Sigmoid colon (tissue), 7 donors: Measurements from ENCODE around the gene TMEM145. TPM values are rescaled to one million over a fixed set of nuclear protein-coding genes. Genes with fewer than 3 reads are reported as not detected.

ENCODE experiments used
- DNase-seq: peaks from one replicate; pipeline ENCODE4 v3.0.0-alpha.2; 2019
- H3K27ac ChIP-seq, 4 donors: fragments of 200-600 bp; sonication (generic); one replicate each; pipeline ENCODE4 v1.5.1; 2016 to 2019; ENCODE audit warnings: mild to moderate bottlenecking in 1 of 4
- H3K27me3 ChIP-seq, 3 donors: fragments of 200-600 bp; sonication (generic); one replicate each; pipeline ENCODE4 v1.5.1; 2019; ENCODE audit warnings: mild to moderate bottlenecking in 1 of 3
- H3K36me3 ChIP-seq, 4 donors: fragments of 200-600 bp; sonication (generic); one replicate each; pipeline ENCODE4 v1.5.1; 2016 to 2019
- H3K4me1 ChIP-seq, 4 donors: fragments of 200-600 bp; sonication (generic); one replicate each; pipeline ENCODE4 v1.5.1; 2017 to 2019
- H3K4me3 ChIP-seq, 4 donors: fragments of 200-600 bp; sonication (generic); one replicate each; pipeline ENCODE4 v1.5.1; 2017 to 2019; ENCODE audit warnings: mild to moderate bottlenecking in 2 of 4, moderate library complexity in 1 of 4
- H3K9me3 ChIP-seq, 4 donors: fragments of 200-600 bp in 3 of 4; sonication (generic) in 3 of 4; one replicate each; pipeline versions ENCODE4 v1.5.1 to v1.6.1; 2013 to 2019
- CTCF ChIP-seq, 4 experiments: fragments of 450-650 bp in 3 of 4; fragments of 200-600 bp in 1 of 4; IDR thresholded peaks; one replicate each; pipeline ENCODE4 v1.5.1; 2016 to 2019; ENCODE audit warnings: antibody characterized with exemption in 4 of 4, mild to moderate bottlenecking in 3 of 4, moderate library complexity in 2 of 4
- EP300 ChIP-seq, 4 donors: sonication (generic); formaldehyde crosslinking; IDR thresholded peaks; one replicate each; pipeline ENCODE4 v1.6.1; 2017; ENCODE audit warnings: antibody characterized with exemption in 4 of 4
- POLR2A ChIP-seq, 2 donors: fragments of 450-650 bp; IDR thresholded peaks; one replicate each; pipeline ENCODE4 v1.6.1; 2016; ENCODE audit warnings: antibody characterized with exemption in 2 of 2, mild to moderate bottlenecking in 2 of 2, moderate library complexity in 2 of 2
- POLR2AphosphoS5 ChIP-seq, 4 donors: sonication (generic); formaldehyde crosslinking; IDR thresholded peaks; one replicate each; pipeline ENCODE4 v1.6.1; 2017; ENCODE audit warnings: antibody characterized with exemption in 4 of 4
- WGBS, 2 donors: extraction: QIAGEN DNeasy Blood & Tissue Kit; methylation state at CpG; one replicate each; pipeline ENCODE4 v1.1.7; 2013; 5-methylcytosine and 5-hydroxymethylcytosine counted together
- intact Hi-C: fragments of 100-400 bp; cut with DNase I; formaldehyde crosslinking; loops from one replicate; pipeline ENCODE4 v1.15.1; 2023
- polyA plus RNA-seq, 3 donors: library from polyadenylated mRNA; stranded (reverse); fragments of 200-250 nt; gene quantifications; one replicate each; pipeline ENCODE4 v1.2.3, GENCODE V29; 2013
- total RNA-seq, 4 donors: library from RNA; depleted of rRNA; stranded (reverse); fragments of >200 nt; gene quantifications; one replicate each; pipeline ENCODE4 v1.1.0, GENCODE V29; 2016
- donor health status: healthy with polysubstance abuse.
- donor health status: Bipolar disorder and iron deficiency.
- donor health status: healthy.

The TMEM145 gene
- total and polyA plus RNA-seq, 7 donors = 0.54 to 4.4 (median 0.65) TPM; not detected in 3

- Histone ChIP-seq H3K4me3 (peak overlapping the region in 1 of 4 donors; percentile 76), H3K27me3 (no peaks in the 10 kb centered on the region), H3K9me3 (no peaks in the 10 kb centered on the region), H3K4me1 (peaks cover 0 to 80% (median 71%) of the 10 kb centered on the region in 4 donors), H3K36me3 (peaks cover 0 to 11% (median 8%) of the 10 kb centered on the region in 4 donors), H3K27ac (peak overlapping the region; percentile 94 to 99 (median 96))
- intact Hi-C loops = no loop called here
- no peak for TF ChIP-seq POLR2AphosphoS5 (IDR thresholded peaks at IDR 0.05)
- peak; percentile 68 for DNase-seq
- whole genome bisulfite sequencing, 2 donors = 42 to 48% methylated on average over 4 of the region's 4 CpGs
Measured at GRCh38 chr19:42282819-42283187, 30.3 kb upstream of the TMEM145 start.

GRCh38 chr19:42283188-42284065 is 29.7 kb upstream of the TMEM145 start:
- Histone ChIP-seq H3K27me3 (no peaks in the 10 kb centered on the region), H3K27ac (peak overlapping the region; percentile 94 to 99 (median 96)), H3K4me3 (peak overlapping the region; percentile 18 to 76 (median 70)), H3K9me3 (no peaks in the 10 kb centered on the region), H3K4me1 (peaks cover 0 to 74% (median 65%) of the 10 kb centered on the region in 4 donors), H3K36me3 (peaks cover 0 to 18% (median 14%) of the 10 kb centered on the region in 4 donors)
- 1 to 2% methylated on average over 73 to 74 of the region's 74 CpGs for WGBS, 2 donors
- no peak for TF ChIP-seq CTCF (IDR thresholded peaks at IDR 0.05)
- TF ChIP-seq POLR2A (IDR thresholded peaks at IDR 0.05) = peak; percentile 57 to 69
- TF ChIP-seq POLR2AphosphoS5 (IDR thresholded peaks at IDR 0.05) = peak; percentile 81 to 90 (median 88)
- no peak for TF ChIP-seq EP300 (IDR thresholded peaks at IDR 0.05)
- peak; percentile 99 for DNase-seq
- intact Hi-C loops = loop anchor here (2.0 kb wide), 1 partner anchor 63 kb away; the partner anchor contains the start of gene ZNF526

GRCh38 chr19:42284066-42284501 is 29.0 kb upstream of the TMEM145 start:
- no peak for TF ChIP-seq CTCF (IDR thresholded peaks at IDR 0.05)
- no peak for TF ChIP-seq POLR2AphosphoS5 (IDR thresholded peaks at IDR 0.05)
- no peak for TF ChIP-seq POLR2A (IDR thresholded peaks at IDR 0.05)
- TF ChIP-seq EP300 (IDR thresholded peaks at IDR 0.05) = no peak
- Histone ChIP-seq H3K4me3 (peak overlapping the region in 3 of 4 donors; percentile 66 to 76 (median 74)), H3K27me3 (no peaks in the 10 kb centered on the region), H3K9me3 (no peaks in the 10 kb centered on the region), H3K4me1 (peaks cover 0 to 67% (median 58%) of the 10 kb centered on the region in 4 donors), H3K36me3 (peaks cover 5 to 24% (median 20%) of the 10 kb centered on the region in 4 donors), H3K27ac (peak overlapping the region; percentile 94 to 99 (median 96))
- intact Hi-C loops = loop anchor here (2.0 kb wide), 1 partner anchor 63 kb away; the partner anchor contains the start of gene ZNF526
- DNase-seq = peak; percentile 94
- WGBS, 2 donors = 1% methylated on average over 70 to 76 of the region's 76 CpGs

- peaks cover 5 to 31% (median 27%) of the 10 kb centered on the region in 4 donors for H3K36me3 ChIP-seq
- peak; percentile 79 for DNase-seq
- H3K9me3 ChIP-seq = no peaks in the 10 kb centered on the region
- H3K27ac ChIP-seq = peak overlapping the region; percentile 84 to 94 (median 92)
- H3K4me1 ChIP-seq = peaks cover 0 to 60% (median 51%) of the 10 kb centered on the region in 4 donors
- 4 to 7% methylated on average over 41 of the region's 41 CpGs for WGBS, 2 donors
- intact Hi-C loops = loop anchor here (2.0 kb wide), 1 partner anchor 64 kb away; the partner anchor contains the start of gene ZNF526
- H3K27me3 ChIP-seq = no peaks in the 10 kb centered on the region
- peak overlapping the region; percentile 57 to 76 (median 70) for H3K4me3 ChIP-seq
- TF ChIP-seq POLR2A (IDR thresholded peaks at IDR 0.05) (no peak), POLR2AphosphoS5 (IDR thresholded peaks at IDR 0.05) (no peak), CTCF (IDR thresholded peaks at IDR 0.05) (no peak), EP300 (IDR thresholded peaks at IDR 0.05) (no peak)
Measured at GRCh38 chr19:42284591-42285341, 28.3 kb upstream of the TMEM145 start.
